Measurements from ENCODE around the gene IDH3G. TPM values are rescaled to one million over a fixed set of nuclear protein-coding genes. Genes with fewer than 3 reads are reported as not detected.
"Not testable (repeated sequence)": the region's sequence is repeated elsewhere in the genome, so short reads cannot be mapped to it uniquely, and the experiment has no call there.

The IDH3G gene
- total RNA-seq, 1 donor from 2014 or later, result 61.1 TPM

DNA sequence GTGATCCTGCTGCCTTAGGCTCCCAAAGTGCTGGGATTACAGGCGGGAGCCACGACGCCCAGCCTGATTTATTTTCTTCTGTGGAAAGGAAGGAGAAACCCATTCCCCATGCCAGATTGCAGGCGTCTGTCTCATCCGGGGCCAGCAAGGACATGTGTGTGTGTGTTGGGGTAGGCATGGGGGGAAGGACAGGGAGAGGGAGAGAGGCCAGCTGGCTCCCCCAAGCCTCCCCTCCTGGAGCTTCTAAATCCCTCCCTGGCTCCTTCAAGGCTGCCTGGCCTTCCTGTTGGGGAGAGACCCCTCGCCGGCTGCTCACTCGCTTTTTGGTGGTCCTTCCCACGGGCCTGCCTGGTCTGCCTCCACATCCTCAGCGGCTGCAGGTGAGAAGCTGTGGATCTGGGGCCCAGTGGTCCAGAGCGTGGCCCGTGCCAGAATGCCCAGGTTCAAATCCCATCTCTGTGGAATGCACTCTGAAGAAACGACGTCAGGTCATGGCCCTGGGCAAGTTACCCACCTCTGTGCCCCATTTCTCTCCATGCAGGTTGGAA, 31.5 kb downstream of the IDH3G start:
- DNase-seq, result no peak

DNA sequence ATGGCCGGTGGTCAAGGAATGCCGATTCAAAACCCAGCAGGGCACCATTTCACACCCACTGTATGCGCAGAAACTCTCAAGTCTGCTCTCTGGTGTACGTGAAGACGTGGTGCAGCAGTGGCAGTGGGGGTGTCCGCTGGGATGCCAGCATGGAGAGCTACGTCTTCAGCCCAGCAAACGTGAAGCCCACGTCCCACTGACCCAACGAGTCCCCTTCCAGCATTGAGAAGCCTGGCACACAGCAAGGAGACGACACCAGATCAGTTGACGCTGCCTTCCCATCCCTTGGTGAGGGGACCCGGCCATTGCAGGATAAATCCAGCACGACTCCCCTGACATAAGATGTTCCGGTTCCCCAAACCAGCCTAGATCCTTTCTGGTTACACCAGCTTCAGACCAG, 32.3 kb downstream of the IDH3G start:
- DNase-seq, result no peak

DNA sequence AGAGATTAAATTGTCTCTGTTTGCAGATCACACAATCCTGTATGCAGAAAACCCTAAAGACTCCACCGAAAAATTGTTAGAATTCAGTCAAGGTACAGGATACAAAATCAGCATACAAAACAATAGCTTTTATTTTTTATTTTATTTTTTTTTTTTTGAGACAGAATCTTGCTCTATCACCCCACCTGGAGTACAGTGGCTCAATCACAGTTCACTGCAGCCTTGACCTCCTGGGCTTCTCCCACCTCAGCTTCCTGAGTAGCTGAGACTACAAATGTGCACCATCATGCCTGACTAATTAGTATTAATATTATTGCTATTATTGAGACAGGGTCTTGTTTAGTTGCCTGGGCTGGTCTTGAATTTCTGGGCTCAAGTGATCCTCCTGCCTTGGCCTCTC, 39.0 kb downstream of the IDH3G start:
- DNase-seq, result no peak

DNA sequence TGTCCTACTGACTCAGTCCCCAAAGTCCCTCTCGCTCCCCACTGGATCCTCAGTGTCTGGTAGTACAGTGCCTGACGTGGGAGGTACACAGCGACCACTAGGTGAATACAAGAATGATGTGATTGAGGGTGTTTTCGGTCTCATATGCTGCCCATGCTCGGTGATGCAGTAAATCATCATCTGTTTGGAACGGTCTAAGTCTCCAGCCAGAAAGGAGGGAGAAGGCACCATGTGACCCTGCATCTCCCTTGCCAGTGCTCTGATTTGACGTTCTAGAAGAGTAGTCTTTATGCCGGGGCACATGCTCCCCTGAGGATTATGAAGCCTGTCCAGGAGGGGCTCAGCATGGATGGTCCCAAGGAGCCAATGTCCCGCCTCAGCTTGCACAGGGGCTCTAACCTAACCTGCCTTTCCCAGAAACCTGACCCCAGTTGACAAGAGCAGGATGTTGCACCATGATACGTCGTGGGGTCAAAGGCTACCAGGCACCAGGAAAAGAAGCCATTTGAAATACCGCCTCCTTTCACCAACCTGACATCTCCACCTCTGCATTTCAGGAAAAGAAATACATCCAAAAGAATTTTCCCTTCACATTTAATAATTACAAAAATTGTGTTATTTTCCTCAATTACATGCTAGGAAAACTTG, 43.9 kb downstream of the IDH3G start:
- DNase-seq, result no peak

DNA sequence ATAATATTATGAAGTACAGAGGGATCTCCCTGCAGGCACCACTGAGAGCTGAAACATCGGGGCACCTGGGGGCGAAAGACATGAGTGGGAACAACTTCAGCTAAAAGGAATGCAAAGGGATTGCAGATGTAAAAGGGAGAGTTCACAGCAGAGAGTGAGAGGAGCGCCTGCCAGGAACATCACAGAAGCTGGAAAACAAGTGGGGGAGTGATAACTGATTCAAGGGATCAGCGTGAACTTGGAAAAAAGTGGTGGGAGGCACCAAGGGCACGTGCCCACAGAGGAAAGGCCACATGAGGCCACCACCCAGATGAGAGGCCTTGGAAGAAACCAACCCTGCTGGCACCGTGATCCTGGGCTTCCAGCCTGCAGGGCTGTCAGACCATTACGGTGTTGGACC, 45.2 kb downstream of the IDH3G start:
- DNase-seq, result not testable (repeated sequence)

DNA sequence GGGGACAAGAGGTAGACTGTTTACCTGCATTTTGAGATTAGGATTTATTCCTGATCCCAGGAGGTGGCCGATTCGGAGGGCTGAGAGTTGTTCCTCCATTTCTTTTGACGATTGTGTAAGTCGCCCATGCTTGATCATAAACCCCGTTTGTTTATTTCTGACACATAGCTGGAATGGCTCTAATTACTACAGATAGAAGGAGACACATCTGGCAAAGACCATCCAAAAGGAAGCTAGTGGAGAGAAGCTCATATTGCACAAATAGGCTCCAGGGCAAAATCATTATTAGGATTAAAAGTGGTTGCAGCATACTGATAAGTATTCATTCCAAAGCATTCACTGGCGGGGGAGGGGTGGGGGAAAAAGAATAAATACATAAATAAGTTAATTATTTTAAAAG, 47.2 kb downstream of the IDH3G start:
- DNase-seq, result not testable (repeated sequence)

DNA sequence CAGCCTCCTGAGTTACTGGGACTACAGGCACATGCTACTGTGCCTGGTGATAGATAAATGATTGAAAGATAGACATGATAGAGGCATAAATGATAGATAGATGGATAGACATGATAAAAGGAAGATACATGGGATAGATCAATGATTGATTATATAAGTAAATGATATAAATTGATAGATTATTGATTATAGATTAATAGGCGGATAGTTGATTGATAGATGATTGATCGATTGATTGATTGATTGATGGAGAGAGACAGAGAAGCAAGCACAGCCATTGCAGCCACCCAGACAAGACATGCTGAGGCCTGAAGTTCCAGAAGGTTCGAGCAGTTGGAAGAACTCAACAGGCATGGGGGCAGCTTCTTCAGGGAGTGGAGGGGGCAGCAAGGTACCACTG, 47.8 kb downstream of the IDH3G start:
- DNase-seq, result no peak

DNA sequence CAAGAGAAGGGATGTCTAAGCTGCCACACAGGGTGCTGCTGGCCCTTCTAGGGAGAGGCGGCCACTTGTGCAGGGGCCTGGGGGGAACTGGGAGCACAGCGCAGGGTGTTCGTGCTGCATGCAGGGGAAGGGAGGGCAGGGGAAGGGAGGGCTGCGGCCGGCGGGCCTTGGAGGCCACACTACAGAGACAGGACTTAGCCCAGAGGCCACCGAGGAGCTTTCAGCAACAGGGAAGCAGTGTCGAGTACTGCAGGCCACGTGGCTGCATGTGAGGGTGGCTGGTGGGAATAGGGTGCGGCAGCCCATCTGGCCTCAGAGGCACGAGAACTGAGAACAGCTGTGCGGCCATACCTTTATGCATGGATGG, 49.1 kb downstream of the IDH3G start:
- DNase-seq, result not testable (repeated sequence)

DNA sequence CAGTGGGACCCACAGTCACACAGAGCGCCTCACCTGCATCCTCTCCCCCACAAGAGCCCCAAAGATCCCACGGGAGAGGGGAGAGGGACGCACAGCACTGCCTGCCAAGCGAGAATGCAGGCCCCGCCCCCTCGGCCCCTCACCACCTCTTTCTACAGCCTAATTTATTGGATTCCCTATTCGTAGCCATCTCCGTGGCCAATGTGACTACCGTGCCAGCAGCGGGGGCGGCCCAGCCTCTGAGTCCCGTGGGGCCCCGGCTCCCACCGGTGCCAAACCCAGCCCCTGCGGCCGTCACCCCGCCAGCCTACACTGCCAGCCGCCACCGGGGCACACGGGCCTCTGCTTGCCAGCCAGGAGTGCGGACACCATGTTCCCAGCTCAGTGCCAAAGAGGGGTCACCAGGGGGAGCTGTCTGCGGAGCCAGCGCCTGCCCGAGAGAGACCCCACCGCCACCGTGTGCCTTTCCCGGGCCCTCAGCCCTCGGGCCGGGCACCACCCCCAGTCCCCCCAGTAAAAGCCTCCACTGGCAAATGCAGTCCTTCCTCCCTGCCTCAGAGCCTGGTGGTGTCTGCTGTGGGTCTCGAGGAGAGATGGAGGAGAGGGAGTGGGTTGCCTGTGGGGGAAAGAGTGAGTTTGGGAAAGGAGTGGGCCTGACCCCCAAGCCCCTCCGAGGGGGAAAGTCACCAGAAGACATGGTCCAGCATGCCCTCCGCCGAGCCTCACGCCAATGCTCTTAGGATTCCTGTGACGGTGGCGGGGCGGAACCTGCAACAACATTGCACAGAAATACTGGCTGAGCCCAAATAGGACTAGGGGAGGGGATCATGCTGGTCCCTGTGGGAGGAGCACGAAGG, 49.7 kb downstream of the IDH3G start:
- DNase-seq, result peak; percentile 51

DNA sequence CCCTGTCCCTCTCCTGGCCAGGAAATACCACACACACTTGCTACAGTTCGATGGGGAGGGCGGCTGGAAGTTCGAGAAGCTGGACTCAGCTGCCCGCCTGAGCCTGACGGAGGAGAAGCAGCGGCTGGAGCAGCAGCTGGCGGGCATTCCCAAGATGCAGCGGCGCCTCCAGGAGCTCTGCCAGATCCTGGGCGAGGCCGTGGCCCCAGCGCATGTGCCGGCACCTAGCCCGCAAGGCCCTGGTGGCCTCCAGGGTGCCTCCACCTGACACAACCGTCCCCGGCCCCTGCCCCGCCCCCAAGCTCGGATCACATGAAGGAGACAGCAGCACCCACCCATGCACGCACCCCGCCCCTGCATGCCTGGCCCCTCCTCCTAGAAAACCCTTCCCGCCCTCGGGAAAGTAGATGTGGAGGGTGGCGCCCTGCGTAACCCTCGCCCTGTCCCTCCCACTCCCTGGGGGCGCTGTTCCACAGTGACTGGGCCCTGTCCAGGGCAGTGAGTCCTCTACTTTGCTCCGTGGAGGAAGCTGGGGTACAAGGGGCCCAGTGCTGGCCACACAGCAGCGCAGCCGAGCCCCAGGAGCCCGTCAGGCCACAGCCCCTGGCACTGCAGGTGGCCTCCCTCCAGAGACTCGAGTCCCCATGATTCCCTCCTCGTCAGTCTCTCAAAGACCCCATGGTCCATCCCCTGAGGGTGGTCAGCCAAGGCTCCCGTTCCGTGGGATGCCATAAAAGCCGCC, 50.5 kb downstream of the IDH3G start:
- peak; percentile 72 for DNase-seq

DNA sequence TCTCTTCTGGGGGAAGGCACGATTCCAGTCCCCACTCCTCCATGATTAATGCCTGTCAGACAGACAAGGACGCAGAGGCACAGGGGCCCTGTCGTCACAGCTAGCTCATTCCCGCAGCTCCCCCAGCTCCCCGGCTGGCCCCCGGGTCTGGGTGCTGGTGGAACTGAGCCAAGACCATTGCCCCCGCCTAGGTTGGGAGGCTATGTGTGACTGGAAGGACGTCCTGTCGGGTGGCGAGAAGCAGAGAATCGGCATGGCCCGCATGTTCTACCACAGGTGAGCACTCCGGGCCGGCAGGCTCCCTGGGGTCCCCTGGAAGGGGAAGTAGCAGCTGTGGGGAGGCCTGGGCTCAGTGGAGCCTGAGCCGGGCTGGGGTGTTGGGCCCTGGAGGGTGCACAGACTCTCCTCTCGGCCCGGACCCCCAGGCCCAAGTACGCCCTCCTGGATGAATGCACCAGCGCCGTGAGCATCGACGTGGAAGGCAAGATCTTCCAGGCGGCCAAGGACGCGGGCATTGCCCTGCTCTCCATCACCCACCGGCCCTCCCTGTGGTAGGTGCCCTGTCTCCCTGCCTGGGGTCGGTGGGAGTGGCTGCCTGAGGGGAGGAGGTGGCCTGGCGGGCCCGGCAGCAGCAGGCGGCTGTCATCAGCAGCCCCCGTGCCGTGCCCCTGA, 51.2 kb downstream of the IDH3G start:
- not testable (repeated sequence) for DNase-seq

DNA sequence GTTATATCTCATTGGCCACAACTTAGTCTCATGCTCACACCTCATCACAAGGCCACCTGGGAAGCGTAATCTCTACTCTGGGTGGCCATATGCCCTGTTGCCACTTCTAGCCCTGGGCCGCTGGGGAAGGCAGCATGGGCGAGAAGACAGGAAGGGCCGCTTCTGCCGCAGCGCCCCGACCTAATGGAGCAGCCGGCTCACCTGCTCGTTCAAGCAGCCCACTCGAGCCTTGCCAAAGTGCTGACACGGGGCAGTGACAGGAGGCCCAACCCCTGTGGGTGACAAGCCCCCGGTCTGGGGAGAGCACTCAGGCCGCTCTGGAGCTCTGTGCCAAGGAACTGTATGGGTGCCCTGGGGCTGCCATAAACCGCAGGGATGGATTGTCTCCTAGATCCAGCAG, 52.1 kb downstream of the IDH3G start:
- DNase-seq, result not testable (repeated sequence)

DNA sequence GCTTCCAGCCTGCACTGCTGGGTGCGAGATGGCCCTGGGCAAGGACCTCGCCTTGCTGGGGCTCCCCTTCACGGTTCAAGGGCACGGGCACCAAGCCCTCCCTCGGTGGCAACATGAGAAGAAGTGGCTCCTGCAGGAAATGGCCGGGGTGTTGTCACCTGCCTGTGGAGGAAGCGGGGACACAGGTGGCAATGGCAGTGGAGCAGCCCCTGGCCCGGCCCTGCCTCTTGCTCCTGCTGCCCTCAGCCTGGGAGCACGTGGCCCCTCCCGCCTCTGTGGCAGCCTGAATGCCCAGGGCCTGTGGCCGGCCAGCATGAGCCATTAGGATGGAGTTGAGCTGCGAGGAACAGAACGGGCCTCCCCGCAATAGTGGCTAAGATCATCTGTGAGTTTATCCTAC, 52.7 kb downstream of the IDH3G start:
- no peak for DNase-seq

DNA sequence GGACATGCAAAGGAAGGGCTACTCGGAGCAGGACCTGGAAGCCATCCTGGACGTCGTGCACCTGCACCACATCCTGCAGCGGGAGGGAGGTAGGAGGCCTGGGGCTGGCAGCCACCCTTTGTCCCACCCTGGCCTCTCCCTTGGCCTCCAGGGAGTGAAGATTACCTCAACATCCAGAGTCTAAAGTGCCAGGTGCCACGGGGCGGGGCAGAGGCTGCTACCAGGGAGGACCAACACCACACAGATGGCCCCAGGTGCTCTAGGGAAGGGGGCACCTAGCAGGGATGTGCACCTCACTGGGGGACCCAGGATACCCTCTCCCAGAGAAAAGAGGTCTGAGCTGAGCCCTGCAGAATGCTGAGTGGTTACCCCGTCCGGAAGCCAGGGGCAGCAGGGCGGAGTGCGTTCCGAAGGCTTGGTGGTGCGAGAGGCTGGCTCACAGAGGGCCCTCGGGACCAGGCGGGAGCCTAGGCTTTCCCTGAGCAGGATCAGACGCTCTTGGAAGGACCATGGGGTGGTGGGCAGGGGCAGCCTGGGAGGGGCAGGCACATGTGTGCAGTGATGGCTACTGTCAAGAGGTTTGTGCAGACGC, 53.4 kb downstream of the IDH3G start:
- DNase-seq, result no peak

DNA sequence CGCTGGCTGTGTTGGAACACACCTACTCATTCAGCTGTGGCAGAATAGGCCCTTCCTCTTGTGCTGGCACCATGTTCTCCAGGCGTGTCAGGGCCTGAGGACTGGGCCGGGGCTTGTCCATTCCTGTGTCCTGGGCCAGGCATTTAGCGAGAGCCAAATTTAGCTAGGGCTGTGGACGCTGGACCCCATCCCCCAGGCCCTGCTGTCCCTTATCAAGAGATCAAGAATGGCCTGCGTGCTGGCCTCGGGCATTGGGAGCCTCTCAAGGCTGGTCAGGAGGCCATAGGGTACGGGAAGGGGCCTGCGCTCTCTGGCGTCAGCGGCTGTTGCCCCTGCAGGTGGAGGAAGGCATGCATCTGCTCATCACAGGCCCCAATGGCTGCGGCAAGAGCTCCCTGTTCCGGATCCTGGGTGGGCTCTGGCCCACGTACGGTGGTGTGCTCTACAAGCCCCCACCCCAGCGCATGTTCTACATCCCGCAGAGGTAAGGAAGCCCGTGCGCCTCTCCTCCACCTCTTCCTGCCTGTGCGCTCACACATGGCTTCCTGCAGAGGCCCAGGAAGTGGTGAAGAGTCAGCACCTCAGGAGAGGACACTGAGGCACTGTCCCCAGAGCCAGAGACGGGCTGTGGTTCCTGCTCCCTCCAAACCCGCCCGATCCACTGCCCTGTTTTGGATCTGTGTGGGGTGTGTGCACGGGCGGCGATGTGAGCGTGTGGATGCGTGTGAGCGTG, 54.3 kb downstream of the IDH3G start:
- DNase-seq, result no peak

DNA sequence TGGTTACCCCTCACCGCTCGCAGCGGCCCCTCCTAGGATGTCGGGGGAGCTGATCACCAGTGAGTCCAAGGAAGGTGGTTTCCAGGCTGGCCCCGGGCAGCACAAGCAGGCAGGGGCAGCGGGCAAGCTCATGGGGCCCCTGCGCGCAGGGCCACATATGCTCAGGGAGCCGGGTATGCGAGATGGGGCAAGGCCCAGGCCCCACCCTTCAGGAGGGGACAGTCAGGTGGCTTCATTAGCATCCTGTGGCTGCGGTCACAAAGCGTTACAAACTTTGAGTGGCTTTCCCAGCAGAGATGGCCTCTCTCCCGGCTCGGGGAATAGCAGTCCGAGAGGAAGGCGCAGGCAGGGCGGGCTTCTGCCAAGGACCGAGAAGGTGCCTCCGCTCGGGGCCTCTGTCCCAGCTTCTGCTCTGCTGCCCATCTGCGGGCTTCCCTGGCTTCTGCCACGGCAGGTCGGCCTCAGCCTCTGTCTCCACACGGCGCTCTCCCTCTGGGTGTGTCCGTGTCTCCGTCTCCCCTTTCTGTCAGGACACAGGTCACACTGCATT, 56.0 kb downstream of the IDH3G start:
- DNase-seq, result no peak

DNA sequence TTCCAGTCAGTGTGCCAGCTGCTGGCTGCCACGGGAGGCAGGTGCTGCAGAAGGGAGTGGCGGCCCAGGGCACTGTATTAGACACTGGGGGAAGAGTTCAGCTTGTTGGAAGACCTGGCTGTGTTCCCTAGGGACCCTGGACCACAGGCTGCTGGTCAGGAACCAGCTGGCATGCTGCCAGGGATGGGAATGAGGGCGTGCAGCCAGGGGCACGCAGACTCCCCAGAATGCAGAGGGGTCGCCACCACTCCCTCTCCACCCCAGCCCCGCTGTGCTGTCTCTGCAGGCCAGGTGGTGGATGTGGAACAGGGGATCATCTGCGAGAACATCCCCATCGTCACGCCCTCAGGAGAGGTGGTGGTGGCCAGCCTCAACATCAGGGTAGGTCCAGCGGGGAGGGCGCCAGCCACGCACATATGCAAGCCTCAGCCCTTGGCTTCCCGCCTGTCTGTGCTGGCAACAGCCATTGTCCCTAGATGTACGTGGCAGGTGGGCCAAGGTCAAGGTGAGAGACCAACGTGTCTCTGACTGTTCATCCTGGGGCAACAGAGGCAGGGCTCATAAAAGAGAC, 57.2 kb downstream of the IDH3G start:
- no peak for DNase-seq

DNA sequence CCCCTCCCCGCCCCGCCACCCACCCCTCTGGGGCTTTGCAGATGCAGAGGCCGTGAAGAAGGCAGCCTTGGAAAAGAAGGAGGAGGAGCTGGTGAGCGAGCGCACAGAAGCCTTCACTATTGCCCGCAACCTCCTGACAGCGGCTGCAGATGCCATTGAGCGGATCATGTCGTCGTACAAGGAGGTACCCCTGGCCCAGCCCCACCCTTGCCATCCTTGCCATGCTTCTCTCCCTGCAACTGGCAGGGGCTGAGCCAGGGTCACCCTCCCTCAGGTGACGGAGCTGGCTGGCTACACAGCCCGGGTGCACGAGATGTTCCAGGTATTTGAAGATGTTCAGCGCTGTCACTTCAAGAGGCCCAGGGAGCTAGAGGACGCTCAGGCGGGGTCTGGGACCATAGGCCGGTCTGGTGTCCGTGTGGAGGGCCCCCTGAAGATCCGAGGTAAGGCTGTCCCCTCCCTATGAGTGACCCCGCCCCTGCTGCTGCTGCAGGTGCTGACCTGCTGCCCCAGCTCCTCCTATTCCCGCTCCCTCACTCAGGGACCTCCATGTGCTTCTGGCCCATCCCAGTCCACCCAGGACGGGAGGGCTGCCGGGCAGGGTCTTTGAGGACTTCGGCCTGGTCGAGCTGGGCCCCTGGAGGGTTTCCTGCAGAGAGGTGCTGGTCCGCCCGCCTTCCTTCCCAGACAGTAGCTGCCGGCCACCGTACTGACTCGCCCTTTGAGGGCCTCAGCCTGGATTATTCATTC, 57.9 kb downstream of the IDH3G start:
- no peak for DNase-seq
